Measurements from ENCODE around the gene BLVRA. TPM values are rescaled to one million over a fixed set of nuclear protein-coding genes. Genes with fewer than 3 reads are reported as not detected.
"Not testable (repeated sequence)": the region's sequence is repeated elsewhere in the genome, so short reads cannot be mapped to it uniquely, and the experiment has no call there.

BLVRA gene
- total RNA-seq (10 to 100 TPM; 11.2 to 41.2 (median 16.1) TPM), polyA plus RNA-seq (10 to 100 TPM; 28.2 to 38.7 TPM), total RNA-seq (11.0 reads per million, percentile 38 among the genes with 10 or more reads in this experiment)

GRCh38 chr7:43758029-43758821, at the start of gene BLVRA:
Gene BLVRA, plus strand, starts transcription at chr7:43758680. Its CDS starts 12,479 bp downstream, at chr7:43771159.
- intact Hi-C loops (cut with micrococcal nuclease) = loop anchor here (1.0 to 2.0 kb wide), 3 partner anchors 29 to 81 kb away; partner anchors contain the start of gene COA1 (in 1 of the 2)
- peaks cover 0 to 2% (median 0%) of the 10 kb centered on the region in 5 donors for H3K36me3 Mint-ChIP-seq

GRCh38 chr7:43711503-43711902, 47.0 kb upstream of the BLVRA start:
- no peaks in the 10 kb centered on the region for H3K27me3 Mint-ChIP-seq
- H3K4me3 Mint-ChIP-seq = no peak overlapping the region
- Histone ChIP-seq H3K4me1 (ENCODE audit: control insufficient read depth in 2 of 2, insufficient read depth in 2 of 2, low read length in 2 of 2) (no peaks in the 10 kb centered on the region), H3K4me3 (ENCODE audit: low read length) (no peak overlapping the region), H3K36me3 (ENCODE audit: control insufficient read depth in 2 of 3, insufficient read depth in 3 of 3, low read length in 3 of 3) (no peaks in the 10 kb centered on the region), H3K9me3 (ENCODE audit: control insufficient read depth in 2 of 3, low read length in 3 of 3) (no peaks in the 10 kb centered on the region), H3K27me3 (ENCODE audit: control insufficient read depth in 2 of 2, insufficient read depth in 2 of 2, low read length in 2 of 2) (no peaks in the 10 kb centered on the region), H3K27ac (ENCODE audit: low read depth, low read length) (no peak overlapping the region)
- no peak for DNase-seq
- peaks cover 0 to 6% (median 0%) of the 10 kb centered on the region in 11 donors for H3K9me3 Mint-ChIP-seq
- H3K27ac Mint-ChIP-seq = no peak overlapping the region
- H3K36me3 Mint-ChIP-seq = peaks cover 6 to 27% (median 15%) of the 10 kb centered on the region in 5 donors
- CTCF ChIA-PET = interaction anchor here (0.6 to 2.2 kb wide), 6 partner anchors 11 to 137 kb away, joined by 3 to 7 read pairs (median 3); partner anchors contain the start of gene STK17A
- no peak for ATAC-seq
- H3K4me1 Mint-ChIP-seq = peaks cover 6 to 64% (median 54%) of the 10 kb centered on the region in 7 donors
- intact Hi-C loops (cut with micrococcal nuclease) = no loop called here
- POLR2A ChIA-PET = no interaction called here

More at GRCh38 chr7:43758029-43758821, at the start of gene BLVRA:
- Mint-ChIP-seq H3K27ac (peak within 1 kb of the TSS; percentile 72 to 94 (median 88)), H3K9me3 (no peaks in the 10 kb centered on the region), H3K4me3 (peak within 1 kb of the TSS; percentile 72 to 93 (median 89)), H3K4me1 (peaks cover 24 to 48% (median 36%) of the 10 kb centered on the region in 7 donors), H3K27me3 (peaks cover 0 to 10% (median 0%) of the 10 kb centered on the region in 5 donors)
- Histone ChIP-seq H3K27ac (ENCODE audit: low read depth, low read length) (peak within 1 kb of the TSS; percentile 77), H3K27me3 (ENCODE audit: control insufficient read depth in 2 of 2, insufficient read depth in 2 of 2, low read length in 2 of 2) (no peaks in the 10 kb centered on the region), H3K9me3 (ENCODE audit: control insufficient read depth in 2 of 3, low read length in 3 of 3) (no peaks in the 10 kb centered on the region), H3K36me3 (ENCODE audit: control insufficient read depth in 2 of 3, insufficient read depth in 3 of 3, low read length in 3 of 3) (peaks cover 0 to 5% (median 0%) of the 10 kb centered on the region in 3 experiments), H3K4me3 (ENCODE audit: low read length) (peak within 1 kb of the TSS; percentile 90), H3K4me1 (ENCODE audit: control insufficient read depth in 2 of 2, insufficient read depth in 2 of 2, low read length in 2 of 2) (peaks cover 3 to 5% of the 10 kb centered on the region in 2 donors)
- CTCF ChIA-PET = interaction anchor here (0.5 to 1.8 kb wide), 2 partner anchors 39 to 78 kb away, joined by 3 to 5 read pairs; no protein-coding TSS in a partner anchor
- DNase-seq (peak; percentile 55 to 82 (median 66)), ATAC-seq (peak; percentile 88)
- POLR2A ChIA-PET = interaction anchor here (0.6 to 1.9 kb wide), 9 partner anchors 9 to 846 kb away, joined by 3 to 8 read pairs (median 5); partner anchors contain the start of genes C7orf25, COA1, MRPL32 and PSMA2

GRCh38 chr7:43715966-43716365, 42.5 kb upstream of the BLVRA start:
- H3K4me1 ChIP-seq (ENCODE audit: control insufficient read depth in 2 of 2, insufficient read depth in 2 of 2, low read length in 2 of 2); H3K36me3 ChIP-seq (ENCODE audit: control insufficient read depth in 2 of 3, insufficient read depth in 3 of 3, low read length in 3 of 3); H3K27ac ChIP-seq (ENCODE audit: low read depth, low read length); ATAC-seq; H3K9me3 Mint-ChIP-seq; DNase-seq; H3K4me3 ChIP-seq (ENCODE audit: low read length); H3K27me3 ChIP-seq (ENCODE audit: control insufficient read depth in 2 of 2, insufficient read depth in 2 of 2, low read length in 2 of 2); POLR2A ChIA-PET; H3K27ac Mint-ChIP-seq; H3K27me3 Mint-ChIP-seq; intact Hi-C loops (cut with micrococcal nuclease); H3K4me3 Mint-ChIP-seq; H3K9me3 ChIP-seq (ENCODE audit: control insufficient read depth in 2 of 3, low read length in 3 of 3): not testable (repeated sequence)
- CTCF ChIA-PET = interaction anchor here (0.7 to 7.4 kb wide), 4 partner anchors 16 to 134 kb away, joined by 3 to 96 read pairs (median 7); partner anchors contain the start of gene STK17A
- H3K36me3 Mint-ChIP-seq = peaks cover 6 to 24% (median 9%) of the 10 kb centered on the region in 5 donors
- peaks cover 16 to 72% (median 61%) of the 10 kb centered on the region in 7 donors for H3K4me1 Mint-ChIP-seq

- Mint-ChIP-seq H3K27ac (peak overlapping the region in 1 of 9 donors; percentile 38), H3K36me3 (peaks cover 6 to 24% (median 9%) of the 10 kb centered on the region in 5 donors), H3K4me1 (peaks cover 18 to 72% (median 60%) of the 10 kb centered on the region in 7 donors), H3K9me3 (peaks cover 0 to 6% (median 0%) of the 10 kb centered on the region in 11 donors), H3K4me3 (no peak overlapping the region), H3K27me3 (no peaks in the 10 kb centered on the region)
- ATAC-seq (no peak), DNase-seq (no peak)
- H3K4me3 ChIP-seq (ENCODE audit: low read length) = no peak overlapping the region
- intact Hi-C loops (cut with micrococcal nuclease) = no loop called here
- no peaks in the 10 kb centered on the region for H3K27me3 ChIP-seq (ENCODE audit: control insufficient read depth in 2 of 2, insufficient read depth in 2 of 2, low read length in 2 of 2)
- ChIA-PET CTCF (interaction anchor here (0.7 to 7.4 kb wide), 2 partner anchors 16 to 135 kb away, joined by 5 to 96 read pairs; partner anchors contain the start of gene STK17A), POLR2A (interaction anchor here (0.6 kb wide), 1 partner anchor 16 kb away, joined by 4 read pairs; no protein-coding TSS in a partner anchor)
- H3K27ac ChIP-seq (ENCODE audit: low read depth, low read length) = no peak overlapping the region
- no peaks in the 10 kb centered on the region for H3K9me3 ChIP-seq (ENCODE audit: control insufficient read depth in 2 of 3, low read length in 3 of 3)
- H3K4me1 ChIP-seq (ENCODE audit: control insufficient read depth in 2 of 2, insufficient read depth in 2 of 2, low read length in 2 of 2) = no peaks in the 10 kb centered on the region
- H3K36me3 ChIP-seq (ENCODE audit: control insufficient read depth in 2 of 3, insufficient read depth in 3 of 3, low read length in 3 of 3) = no peaks in the 10 kb centered on the region
These were observed 41.9 kb upstream of the BLVRA start for GRCh38 chr7:43716598-43716997.

- Histone ChIP-seq H3K4me3 (ENCODE audit: low read length) (no peak overlapping the region), H3K4me1 (ENCODE audit: control insufficient read depth in 2 of 2, insufficient read depth in 2 of 2, low read length in 2 of 2) (peaks cover 0 to 4% of the 10 kb centered on the region in 2 donors), H3K9me3 (ENCODE audit: control insufficient read depth in 2 of 3, low read length in 3 of 3) (no peaks in the 10 kb centered on the region), H3K27ac (ENCODE audit: low read depth, low read length) (no peak overlapping the region), H3K36me3 (ENCODE audit: control insufficient read depth in 2 of 3, insufficient read depth in 3 of 3, low read length in 3 of 3) (no peaks in the 10 kb centered on the region), H3K27me3 (ENCODE audit: control insufficient read depth in 2 of 2, insufficient read depth in 2 of 2, low read length in 2 of 2) (no peaks in the 10 kb centered on the region)
- CTCF ChIA-PET = interaction anchor here (0.6 to 7.4 kb wide), 17 partner anchors 15 to 1273 kb away, joined by 3 to 96 read pairs (median 4); partner anchors contain the start of gene STK17A
- peak overlapping the region in 3 of 9 donors; percentile 18 to 79 (median 77) for H3K27ac Mint-ChIP-seq
- ATAC-seq (peak; percentile 61), DNase-seq (peak in 7 of 9 donors; percentile 44 to 65 (median 54))
- intact Hi-C loops (cut with micrococcal nuclease) = loop anchor here (1.0 to 10.0 kb wide), 8 partner anchors 21 to 780 kb away; no protein-coding TSS in a partner anchor
- H3K36me3 Mint-ChIP-seq = peaks cover under 1 to 11% (median 7%) of the 10 kb centered on the region in 5 donors
- peaks cover 0 to under 1% (median 0%) of the 10 kb centered on the region in 11 donors for H3K9me3 Mint-ChIP-seq
- POLR2A ChIA-PET = interaction anchor here (5.2 kb wide), 1 partner anchor 139 kb away, joined by 30 read pairs; the partner anchor contains the start of gene STK17A
- peaks cover 22 to 73% (median 57%) of the 10 kb centered on the region in 7 donors for H3K4me1 Mint-ChIP-seq
- H3K27me3 Mint-ChIP-seq = no peaks in the 10 kb centered on the region
- H3K4me3 Mint-ChIP-seq = no peak overlapping the region
These were observed 37.2 kb upstream of the BLVRA start for GRCh38 chr7:43721193-43721806.

GRCh38 chr7:43723007-43723341, 35.5 kb upstream of the BLVRA start:
- Histone ChIP-seq H3K4me3 (ENCODE audit: low read length) (no peak overlapping the region), H3K27me3 (ENCODE audit: control insufficient read depth in 2 of 2, insufficient read depth in 2 of 2, low read length in 2 of 2) (no peaks in the 10 kb centered on the region), H3K36me3 (ENCODE audit: control insufficient read depth in 2 of 3, insufficient read depth in 3 of 3, low read length in 3 of 3) (no peaks in the 10 kb centered on the region), H3K27ac (ENCODE audit: low read depth, low read length) (no peak overlapping the region), H3K9me3 (ENCODE audit: control insufficient read depth in 2 of 3, low read length in 3 of 3) (no peaks in the 10 kb centered on the region), H3K4me1 (ENCODE audit: control insufficient read depth in 2 of 2, insufficient read depth in 2 of 2, low read length in 2 of 2) (peaks cover 6 to 12% of the 10 kb centered on the region in 2 donors)
- ChIA-PET CTCF (interaction anchor here (0.6 to 7.4 kb wide), 4 partner anchors 23 to 787 kb away, joined by 3 to 96 read pairs (median 4); partner anchors contain the start of gene STK17A), POLR2A (interaction anchor here (0.6 to 5.2 kb wide), 3 partner anchors 140 to 789 kb away, joined by 3 to 30 read pairs (median 3); partner anchors contain the start of gene STK17A)
- DNase-seq (no peak), ATAC-seq (no peak)
- Mint-ChIP-seq H3K4me1 (peaks cover 33 to 77% (median 61%) of the 10 kb centered on the region in 7 donors), H3K27ac (peak overlapping the region in 2 of 9 donors; percentile 55 to 82), H3K4me3 (no peak overlapping the region), H3K9me3 (no peaks in the 10 kb centered on the region), H3K27me3 (no peaks in the 10 kb centered on the region), H3K36me3 (peaks cover 0 to 16% (median 7%) of the 10 kb centered on the region in 5 donors)
- intact Hi-C loops (cut with micrococcal nuclease) = loop anchor here (5.0 to 10.0 kb wide), 3 partner anchors 268 to 301 kb away; no protein-coding TSS in a partner anchor
